Breast epithelium (tissue), 3 donors: ENCODE measurements around the gene ZDHHC6.

Source experiments
- POLR2A ChIP-seq: fragments of 450-650 bp; IDR thresholded peaks from one replicate; pipeline ENCODE4 v1.6.1; 2016; ENCODE audit warnings: antibody characterized with exemption, mild to moderate bottlenecking, moderate library complexity
- TF ChIP-seq, protein P1 (sequence below), 3 donors: fragments of 450-650 bp; IDR thresholded peaks; one replicate each; pipeline ENCODE4 v1.5.1; 2016 to 2017; ENCODE audit warnings: antibody characterized with exemption in 3 of 3, mild to moderate bottlenecking in 3 of 3, moderate library complexity in 3 of 3

DNA sequence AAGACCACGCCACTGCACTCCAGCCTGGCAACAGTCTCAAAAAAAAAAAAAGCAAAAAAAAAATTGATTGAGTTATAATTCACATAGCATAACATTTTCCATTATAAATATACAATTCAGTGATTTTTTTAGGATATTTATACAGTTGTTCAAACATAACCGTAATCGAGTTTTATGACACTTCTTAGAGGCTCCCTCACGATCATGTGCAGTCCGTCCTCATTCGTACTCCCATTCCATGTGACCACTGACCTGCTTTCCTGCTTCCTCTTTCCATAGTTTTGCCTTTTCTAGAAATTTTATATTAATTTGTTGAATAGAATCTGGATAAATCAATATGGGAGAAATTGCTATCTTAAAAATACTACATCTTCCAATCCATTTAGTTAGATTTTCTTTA lies 46.0 kb upstream of the ZDHHC6 start:
- TF ChIP-seq, protein P1, sequence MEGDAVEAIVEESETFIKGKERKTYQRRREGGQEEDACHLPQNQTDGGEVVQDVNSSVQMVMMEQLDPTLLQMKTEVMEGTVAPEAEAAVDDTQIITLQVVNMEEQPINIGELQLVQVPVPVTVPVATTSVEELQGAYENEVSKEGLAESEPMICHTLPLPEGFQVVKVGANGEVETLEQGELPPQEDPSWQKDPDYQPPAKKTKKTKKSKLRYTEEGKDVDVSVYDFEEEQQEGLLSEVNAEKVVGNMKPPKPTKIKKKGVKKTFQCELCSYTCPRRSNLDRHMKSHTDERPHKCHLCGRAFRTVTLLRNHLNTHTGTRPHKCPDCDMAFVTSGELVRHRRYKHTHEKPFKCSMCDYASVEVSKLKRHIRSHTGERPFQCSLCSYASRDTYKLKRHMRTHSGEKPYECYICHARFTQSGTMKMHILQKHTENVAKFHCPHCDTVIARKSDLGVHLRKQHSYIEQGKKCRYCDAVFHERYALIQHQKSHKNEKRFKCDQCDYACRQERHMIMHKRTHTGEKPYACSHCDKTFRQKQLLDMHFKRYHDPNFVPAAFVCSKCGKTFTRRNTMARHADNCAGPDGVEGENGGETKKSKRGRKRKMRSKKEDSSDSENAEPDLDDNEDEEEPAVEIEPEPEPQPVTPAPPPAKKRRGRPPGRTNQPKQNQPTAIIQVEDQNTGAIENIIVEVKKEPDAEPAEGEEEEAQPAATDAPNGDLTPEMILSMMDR (IDR thresholded peaks at IDR 0.05): no peak
- TF ChIP-seq POLR2A: no peak
